ACHN (cell line): Measurements from ENCODE around the gene STXBP5L.
"Not testable (repeated sequence)": the region's sequence is repeated elsewhere in the genome, so short reads cannot be mapped to it uniquely, and the experiment has no call there.

Experiments used
- DNase-seq: peaks from one replicate; pipeline ENCODE4 v3.0.0-alpha.2; 2015
- in situ Hi-C: cut with HindIII; loops from 2 replicates; pipeline ENCODE4 v1.10.0; 2017; ENCODE audit warnings: low sequenced_read_pairs, low pct_ligation_motif_present, low pct_unique_long_range_greater_than_20kb

Gene STXBP5L

GRCh38 chr3:121167374-121168139, 259.6 kb downstream of the STXBP5L start:
- DNase-seq: no peak
- in situ Hi-C loops: no loop called here

- DNase-seq: no peak
- in situ Hi-C loops: no loop called here
Measured at GRCh38 chr3:121175083-121175482, 267.1 kb downstream of the STXBP5L start.

- DNase-seq, in situ Hi-C loops: not testable (repeated sequence)
Measured at GRCh38 chr3:121190626-121191025, 282.6 kb downstream of the STXBP5L start.

- in situ Hi-C loops: no loop called here
- DNase-seq: no peak
Measured at GRCh38 chr3:121202573-121202972, 294.6 kb downstream of the STXBP5L start.

- DNase-seq: no peak
- in situ Hi-C loops: no loop called here
Measured at GRCh38 chr3:121223116-121223515, 315.1 kb downstream of the STXBP5L start.

- DNase-seq: no peak
- in situ Hi-C loops: no loop called here
Measured at GRCh38 chr3:121228971-121229370, 321.0 kb downstream of the STXBP5L start.

- DNase-seq, in situ Hi-C loops: not testable (repeated sequence)
Measured at GRCh38 chr3:121230194-121230593, 322.2 kb downstream of the STXBP5L start.

- in situ Hi-C loops: no loop called here
- peak; percentile 56 for DNase-seq
Measured at GRCh38 chr3:121231872-121232271, 323.9 kb downstream of the STXBP5L start.

- in situ Hi-C loops: no loop called here
- peak; percentile 2 for DNase-seq
Measured at GRCh38 chr3:121232309-121233225, 324.6 kb downstream of the STXBP5L start.

GRCh38 chr3:121243208-121243607, 335.2 kb downstream of the STXBP5L start:
- in situ Hi-C loops: no loop called here
- no peak for DNase-seq

GRCh38 chr3:121252676-121253075, 344.7 kb downstream of the STXBP5L start:
- in situ Hi-C loops: no loop called here
- no peak for DNase-seq

- in situ Hi-C loops: no loop called here
- no peak for DNase-seq
Measured at GRCh38 chr3:121269389-121269788, 361.4 kb downstream of the STXBP5L start.

- no peak for DNase-seq
- in situ Hi-C loops: no loop called here
Measured at GRCh38 chr3:121274411-121274810, 366.4 kb downstream of the STXBP5L start.

- in situ Hi-C loops: no loop called here
- DNase-seq: no peak
Measured at GRCh38 chr3:121295452-121295851, 387.4 kb downstream of the STXBP5L start.

GRCh38 chr3:121295979-121296378, 388.0 kb downstream of the STXBP5L start:
- no peak for DNase-seq
- in situ Hi-C loops: no loop called here

GRCh38 chr3:121324320-121324719, 416.3 kb downstream of the STXBP5L start:
- no peak for DNase-seq
- in situ Hi-C loops: no loop called here

GRCh38 chr3:121330118-121330517, 422.1 kb downstream of the STXBP5L start:
- in situ Hi-C loops: no loop called here
- DNase-seq: no peak

- no peak for DNase-seq
- in situ Hi-C loops: no loop called here
Measured at GRCh38 chr3:121330634-121331033, 422.6 kb downstream of the STXBP5L start.

GRCh38 chr3:121355960-121356359, 448.0 kb downstream of the STXBP5L start:
- DNase-seq, in situ Hi-C loops: not testable (repeated sequence)
